DND-41 (cell line): ENCODE results near the gene LEF1.

ENCODE experiments used
- CTCF ChIP-seq: IDR thresholded peaks from 2 replicates; pipeline ENCODE4 v1.5.1; 2012; ENCODE audit warnings: borderline replicate concordance, low read length, moderate library complexity, mild to moderate bottlenecking; ENCODE audit not compliant: poor library complexity, severe bottlenecking; ENCODE audit errors: extremely low read depth
- EZH2 ChIP-seq: IDR thresholded peaks from 3 replicates; pipeline ENCODE4 v1.6.1; 2012; ENCODE audit warnings: borderline replicate concordance, low read depth, mild to moderate bottlenecking, moderate library complexity, low read length, inconsistent platforms; ENCODE audit not compliant: severe bottlenecking

DNA sequence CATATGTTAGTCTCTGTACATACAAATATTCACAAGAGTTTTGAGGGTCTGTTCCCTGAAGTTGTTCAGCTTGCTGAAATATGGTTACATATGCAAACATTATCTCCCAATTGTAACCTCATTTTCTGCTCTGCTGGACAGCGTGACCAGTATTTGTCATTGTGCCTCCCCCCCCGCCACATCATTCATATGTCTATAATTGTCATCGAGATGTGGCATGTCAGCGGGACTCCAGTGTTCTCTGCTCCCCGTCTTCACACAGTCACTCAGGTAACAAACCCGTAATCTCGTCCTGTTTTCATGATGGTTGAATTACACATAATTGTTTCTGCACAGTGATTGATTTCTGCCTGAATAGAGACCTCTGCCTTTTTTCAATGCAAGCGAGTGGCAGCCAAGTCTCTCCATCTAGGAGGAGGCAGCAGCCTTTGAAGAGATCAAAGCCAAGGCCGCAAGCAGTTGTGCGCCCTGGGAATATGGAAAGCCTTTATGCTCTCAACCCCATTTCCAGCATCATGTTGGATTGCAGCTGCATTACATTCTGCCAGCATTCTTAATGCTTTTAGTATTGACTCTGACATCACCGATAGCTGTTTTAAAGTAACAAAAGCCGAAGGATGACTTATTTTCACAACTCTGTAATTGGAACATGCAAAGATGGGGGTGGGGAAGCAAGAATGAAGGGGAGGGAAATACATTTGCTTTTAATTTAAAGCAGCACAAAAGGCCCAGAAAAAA is 27.4 kb downstream of the LEF1 start:
- no peak for TF ChIP-seq CTCF
- TF ChIP-seq EZH2: no peak
